SK-N-SH treated with all-trans-retinoic acid at 6 μM for 48 hours (cell line): ENCODE data around the gene RGS6.

ENCODE experiments used
- CSRNP3 ChIP-seq: fragments of 250-450 bp; sonication (Bioruptor Pico); IDR thresholded peaks from 2 replicates; pipeline ENCODE4 v1.5.1; 2021; ENCODE audit warnings: mild to moderate bottlenecking, moderate library complexity
- PATZ1 ChIP-seq: fragments of 250-450 bp; sonication (Bioruptor Pico); IDR thresholded peaks from 2 replicates; pipeline ENCODE4 v1.8.0; 2020; ENCODE audit warnings: mild to moderate bottlenecking, moderate library complexity, borderline replicate concordance
- RARB ChIP-seq: fragments of 250-450 bp; sonication (Bioruptor Pico); IDR thresholded peaks from 2 replicates; pipeline ENCODE4 v1.8.0; 2021; ENCODE audit warnings: mild to moderate bottlenecking, moderate library complexity
- SNAI2 ChIP-seq: fragments of 250-450 bp; sonication (Bioruptor Pico); IDR thresholded peaks from 2 replicates; pipeline ENCODE4 v1.5.0; 2020; ENCODE audit warnings: mild to moderate bottlenecking, moderate library complexity
- ZNF8 ChIP-seq: fragments of 450-650 bp; formaldehyde crosslinking; IDR thresholded peaks from 2 replicates; pipeline ENCODE4 v1.5.0; 2020; ENCODE audit warnings: mild to moderate bottlenecking, moderate library complexity

GRCh38 chr14:72528059-72528862 is 596.0 kb downstream of the RGS6 start:
- no peak for TF ChIP-seq ZNF8
- no peak for TF ChIP-seq PATZ1 (CRISPR knock-in tag)
- no peak for TF ChIP-seq RARB
- no peak for TF ChIP-seq SNAI2 (CRISPR knock-in tag)
- TF ChIP-seq CSRNP3 (CRISPR knock-in tag) = no peak
